ENCODE data around the gene CAMTA1.

Gene CAMTA1

GRCh38 chr1:7303554-7304317, 518.5 kb downstream of the CAMTA1 start:
- WGBS (ENCODE audit: extremely low coverage, insufficient coverage, insufficient read length): no CpG with 5 or more reads among the region's 8 CpGs

GRCh38 chr1:7313081-7313546, 527.9 kb downstream of the CAMTA1 start:
- WGBS (ENCODE audit: extremely low coverage, insufficient coverage, insufficient read length): no CpG with 5 or more reads among the region's 8 CpGs
- no peaks in the 10 kb centered on the region for H3K36me3 ChIP-seq (ENCODE audit: control insufficient read depth in 1 of 2, insufficient read depth in 2 of 2, low read length in 2 of 2)
- no peak overlapping the region for H3K23ac ChIP-seq (ENCODE audit: low read length)
- no peak overlapping the region for H2AFZ ChIP-seq (ENCODE audit: insufficient read depth, low read length, poor library complexity)
- H3K4me1 ChIP-seq (ENCODE audit: control insufficient read depth in 1 of 2, insufficient read depth in 2 of 2, low read length in 2 of 2): peaks cover 0 to 1% of the 10 kb centered on the region in 2 experiments
- no peak overlapping the region for H3K27ac ChIP-seq (ENCODE audit: low read depth, low read length)
- no peak overlapping the region for H2AK5ac ChIP-seq (ENCODE audit: low read length)
- H4K91ac ChIP-seq (ENCODE audit: low read depth, low read length): no peak overlapping the region
- no peak overlapping the region for H3K9ac ChIP-seq (ENCODE audit: low read length)
- H3K27me3 ChIP-seq (ENCODE audit: insufficient read depth, low read length): no peaks in the 10 kb centered on the region
- H3K14ac ChIP-seq (ENCODE audit: low read length): no peak overlapping the region
- no peak overlapping the region for H3K4ac ChIP-seq (ENCODE audit: low read depth, low read length)
- H4K8ac ChIP-seq (ENCODE audit: low read depth, low read length): no peak overlapping the region
- no peak overlapping the region for H2BK5ac ChIP-seq (ENCODE audit: low read depth, low read length, poor library complexity)
- no peak overlapping the region for H3K4me2 ChIP-seq (ENCODE audit: low read length)
- no peak overlapping the region for H4K12ac ChIP-seq (ENCODE audit: low read depth, low read length)
- DNase-seq: no peak
- no peaks in the 10 kb centered on the region for H3K9me3 ChIP-seq (ENCODE audit: insufficient read depth, low read depth, low read length)
- no peak overlapping the region for H3K18ac ChIP-seq (ENCODE audit: low read length)
- no peak overlapping the region for H3K4me3 ChIP-seq (ENCODE audit: low read depth, low read length)
- H3K79me1 ChIP-seq (ENCODE audit: low read length): no peaks in the 10 kb centered on the region
- no peak overlapping the region for H2BK12ac ChIP-seq (ENCODE audit: low read length)
- no peaks in the 10 kb centered on the region for H3K79me2 ChIP-seq (ENCODE audit: control insufficient read depth, insufficient read depth, low read length, poor library complexity)
- no peak overlapping the region for H2BK120ac ChIP-seq (ENCODE audit: insufficient read depth, low read length, poor library complexity)

More at GRCh38 chr1:7303554-7304317, 518.5 kb downstream of the CAMTA1 start:
- H4K8ac ChIP-seq (ENCODE audit: low read depth, low read length): no peak overlapping the region
- H3K4me1 ChIP-seq (ENCODE audit: control insufficient read depth in 1 of 2, insufficient read depth in 2 of 2, low read length in 2 of 2): peaks cover 0 to 2% of the 10 kb centered on the region in 2 experiments
- H3K27ac ChIP-seq (ENCODE audit: low read depth, low read length): no peak overlapping the region
- no peaks in the 10 kb centered on the region for H3K36me3 ChIP-seq (ENCODE audit: control insufficient read depth in 1 of 2, insufficient read depth in 2 of 2, low read length in 2 of 2)
- no peak overlapping the region for H4K12ac ChIP-seq (ENCODE audit: low read depth, low read length)
- no peak overlapping the region for H3K14ac ChIP-seq (ENCODE audit: low read length)
- H3K9me3 ChIP-seq (ENCODE audit: insufficient read depth, low read depth, low read length): no peaks in the 10 kb centered on the region
- H4K91ac ChIP-seq (ENCODE audit: low read depth, low read length): no peak overlapping the region
- no peaks in the 10 kb centered on the region for H3K27me3 ChIP-seq (ENCODE audit: insufficient read depth, low read length)
- no peaks in the 10 kb centered on the region for H3K79me2 ChIP-seq (ENCODE audit: control insufficient read depth, insufficient read depth, low read length, poor library complexity)
- no peak overlapping the region for H2BK5ac ChIP-seq (ENCODE audit: low read depth, low read length, poor library complexity)
- no peak overlapping the region for H2AK5ac ChIP-seq (ENCODE audit: low read length)
- H2AFZ ChIP-seq (ENCODE audit: insufficient read depth, low read length, poor library complexity): no peak overlapping the region
- no peak overlapping the region for H2BK120ac ChIP-seq (ENCODE audit: insufficient read depth, low read length, poor library complexity)
- H3K4ac ChIP-seq (ENCODE audit: low read depth, low read length): no peak overlapping the region
- H3K4me2 ChIP-seq (ENCODE audit: low read length): no peak overlapping the region
- H3K9ac ChIP-seq (ENCODE audit: low read length): no peak overlapping the region
- DNase-seq: no peak
- H3K23ac ChIP-seq (ENCODE audit: low read length): no peak overlapping the region
- H2BK12ac ChIP-seq (ENCODE audit: low read length): no peak overlapping the region
- H3K4me3 ChIP-seq (ENCODE audit: low read depth, low read length): no peak overlapping the region
- no peaks in the 10 kb centered on the region for H3K79me1 ChIP-seq (ENCODE audit: low read length)
- H3K18ac ChIP-seq (ENCODE audit: low read length): no peak overlapping the region

GRCh38 chr1:7313826-7314225, 528.6 kb downstream of the CAMTA1 start:
- H4K12ac ChIP-seq (ENCODE audit: low read depth, low read length): no peak overlapping the region
- H3K4me3 ChIP-seq (ENCODE audit: low read depth, low read length): no peak overlapping the region
- H3K14ac ChIP-seq (ENCODE audit: low read length): no peak overlapping the region
- WGBS (ENCODE audit: extremely low coverage, insufficient coverage, insufficient read length): no CpG with 5 or more reads among the region's 5 CpGs
- no peaks in the 10 kb centered on the region for H3K27me3 ChIP-seq (ENCODE audit: insufficient read depth, low read length)
- no peaks in the 10 kb centered on the region for H3K79me1 ChIP-seq (ENCODE audit: low read length)
- H3K4me1 ChIP-seq (ENCODE audit: control insufficient read depth in 1 of 2, insufficient read depth in 2 of 2, low read length in 2 of 2): peaks cover 0 to 1% of the 10 kb centered on the region in 2 experiments
- no peak overlapping the region for H3K4ac ChIP-seq (ENCODE audit: low read depth, low read length)
- no peaks in the 10 kb centered on the region for H3K79me2 ChIP-seq (ENCODE audit: control insufficient read depth, insufficient read depth, low read length, poor library complexity)
- no peak overlapping the region for H4K91ac ChIP-seq (ENCODE audit: low read depth, low read length)
- H3K9ac ChIP-seq (ENCODE audit: low read length): no peak overlapping the region
- no peak overlapping the region for H2AK5ac ChIP-seq (ENCODE audit: low read length)
- no peak overlapping the region for H4K8ac ChIP-seq (ENCODE audit: low read depth, low read length)
- no peaks in the 10 kb centered on the region for H3K9me3 ChIP-seq (ENCODE audit: insufficient read depth, low read depth, low read length)
- H3K18ac ChIP-seq (ENCODE audit: low read length): no peak overlapping the region
- DNase-seq: no peak
- no peak overlapping the region for H2BK5ac ChIP-seq (ENCODE audit: low read depth, low read length, poor library complexity)
- no peak overlapping the region for H3K27ac ChIP-seq (ENCODE audit: low read depth, low read length)
- no peaks in the 10 kb centered on the region for H3K36me3 ChIP-seq (ENCODE audit: control insufficient read depth in 1 of 2, insufficient read depth in 2 of 2, low read length in 2 of 2)
- H3K23ac ChIP-seq (ENCODE audit: low read length): no peak overlapping the region
- H2BK12ac ChIP-seq (ENCODE audit: low read length): no peak overlapping the region
- H2AFZ ChIP-seq (ENCODE audit: insufficient read depth, low read length, poor library complexity): no peak overlapping the region
- H2BK120ac ChIP-seq (ENCODE audit: insufficient read depth, low read length, poor library complexity): no peak overlapping the region
- no peak overlapping the region for H3K4me2 ChIP-seq (ENCODE audit: low read length)

GRCh38 chr1:7315316-7315715, 530.1 kb downstream of the CAMTA1 start:
- no CpG with 5 or more reads among the region's 4 CpGs for WGBS (ENCODE audit: extremely low coverage, insufficient coverage, insufficient read length)
- peaks cover 0 to 1% of the 10 kb centered on the region in 2 experiments for H3K4me1 ChIP-seq (ENCODE audit: control insufficient read depth in 1 of 2, insufficient read depth in 2 of 2, low read length in 2 of 2)
- no peak overlapping the region for H3K23ac ChIP-seq (ENCODE audit: low read length)
- no peak overlapping the region for H2BK5ac ChIP-seq (ENCODE audit: low read depth, low read length, poor library complexity)
- no peak overlapping the region for H2AFZ ChIP-seq (ENCODE audit: insufficient read depth, low read length, poor library complexity)
- no peak overlapping the region for H2BK12ac ChIP-seq (ENCODE audit: low read length)
- no peak overlapping the region for H3K4ac ChIP-seq (ENCODE audit: low read depth, low read length)
- H4K12ac ChIP-seq (ENCODE audit: low read depth, low read length): no peak overlapping the region
- no peak overlapping the region for H3K14ac ChIP-seq (ENCODE audit: low read length)
- no peak overlapping the region for H4K8ac ChIP-seq (ENCODE audit: low read depth, low read length)
- no peak overlapping the region for H3K4me2 ChIP-seq (ENCODE audit: low read length)
- no peaks in the 10 kb centered on the region for H3K79me1 ChIP-seq (ENCODE audit: low read length)
- H3K27ac ChIP-seq (ENCODE audit: low read depth, low read length): no peak overlapping the region
- no peak overlapping the region for H3K9ac ChIP-seq (ENCODE audit: low read length)
- H3K36me3 ChIP-seq (ENCODE audit: control insufficient read depth in 1 of 2, insufficient read depth in 2 of 2, low read length in 2 of 2): no peaks in the 10 kb centered on the region
- no peak overlapping the region for H2BK120ac ChIP-seq (ENCODE audit: insufficient read depth, low read length, poor library complexity)
- no peak overlapping the region for H3K18ac ChIP-seq (ENCODE audit: low read length)
- no peak for DNase-seq
- H2AK5ac ChIP-seq (ENCODE audit: low read length): no peak overlapping the region
- no peak overlapping the region for H4K91ac ChIP-seq (ENCODE audit: low read depth, low read length)
- no peaks in the 10 kb centered on the region for H3K9me3 ChIP-seq (ENCODE audit: insufficient read depth, low read depth, low read length)
- H3K4me3 ChIP-seq (ENCODE audit: low read depth, low read length): no peak overlapping the region
- H3K79me2 ChIP-seq (ENCODE audit: control insufficient read depth, insufficient read depth, low read length, poor library complexity): no peaks in the 10 kb centered on the region
- H3K27me3 ChIP-seq (ENCODE audit: insufficient read depth, low read length): no peaks in the 10 kb centered on the region
